ENCODE data around the gene LACTBL1. TPM values are rescaled to one million over a fixed set of nuclear protein-coding genes. Genes with fewer than 3 reads are reported as not detected.
"Not testable (repeated sequence)": the region's sequence is repeated elsewhere in the genome, so short reads cannot be mapped to it uniquely, and the experiment has no call there.

Gene LACTBL1
- total and polyA plus RNA-seq, 2 of the 8 experiments (the other 6 are each of a cell fraction or from before 2014, with no cell fraction given): not detected

DNA sequence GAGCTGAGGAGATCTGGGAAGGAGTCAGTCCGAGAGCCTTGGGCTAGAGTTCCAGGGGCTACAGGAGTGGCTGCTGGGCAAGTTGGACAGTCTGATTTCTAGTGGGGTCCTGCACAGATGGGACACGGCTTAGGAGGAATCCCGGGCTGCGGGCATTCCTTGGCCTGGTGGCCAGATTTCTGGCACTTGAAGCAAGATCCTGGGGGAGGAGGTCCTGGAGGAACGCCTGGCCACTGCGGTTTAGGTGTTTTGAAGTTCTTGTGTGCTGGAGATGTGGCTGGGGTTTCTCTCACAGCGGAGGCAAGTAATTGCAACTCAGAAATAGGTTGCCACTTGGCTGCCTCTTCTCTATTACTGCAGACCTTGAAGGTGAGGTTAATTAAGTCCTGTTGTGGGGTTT lies 29.6 kb upstream of the LACTBL1 start:
- H4K91ac ChIP-seq (replicated peaks; ENCODE audit: insufficient read length, low read length); H2BK5ac ChIP-seq (ENCODE audit: low read depth, low read length); H2BK12ac ChIP-seq (ENCODE audit: low read depth, low read length); H2AK5ac ChIP-seq (ENCODE audit: low read depth, low read length); H3K79me2 ChIP-seq (ENCODE audit: control insufficient read depth in 1 of 2, insufficient read depth in 2 of 2, low read length in 2 of 2); POLR2A ChIA-PET (ENCODE audit: partially characterized antibody); H3K27ac ChIP-seq (ENCODE audit: low read depth, low read length); H2BK15ac ChIP-seq (ENCODE audit: low read length); H3K4me3 ChIP-seq (ENCODE audit: extremely low read depth in 1 of 4, insufficient read depth in 2 of 4, low read depth in 3 of 4, low read length in 4 of 4); FAIRE-seq; H3K4ac ChIP-seq (replicated peaks; ENCODE audit: insufficient read length, low read depth, low read length); H3K9me3 ChIP-seq (ENCODE audit: insufficient read depth in 2 of 2, low read depth in 1 of 2, low read length in 1 of 2); H3K9ac ChIP-seq (replicated peaks in 1 of 4; ENCODE audit: extremely low read depth in 1 of 4, low read depth in 3 of 4, low read length in 3 of 4); H2BK20ac ChIP-seq (ENCODE audit: low read length); H4K5ac ChIP-seq (ENCODE audit: insufficient read length, low read depth, low read length); H3K27me3 ChIP-seq (replicated peaks in 1 of 4; ENCODE audit: control insufficient read depth in 3 of 4, extremely low read depth in 1 of 4, insufficient read depth in 3 of 4, low read length in 3 of 4); H3K4me1 ChIP-seq (replicated peaks in 1 of 4; ENCODE audit: control insufficient read depth in 3 of 4, insufficient read depth in 4 of 4, low read length in 3 of 4); H3K23me2 ChIP-seq (ENCODE audit: low read depth, low read length); H3K79me1 ChIP-seq (ENCODE audit: low read depth, low read length); H3K56ac ChIP-seq (replicated peaks; ENCODE audit: insufficient read length, low read depth, low read length); H3K23ac ChIP-seq (ENCODE audit: insufficient read length); H3K14ac ChIP-seq (ENCODE audit: insufficient read length); CTCF ChIA-PET (ENCODE audit: partially characterized antibody); H3K4me2 ChIP-seq (ENCODE audit: insufficient read depth in 1 of 2, low read depth in 2 of 2, low read length in 2 of 2); DNase-seq (ENCODE audit: low read depth in 1 of 2, low spot score in 2 of 2); H4K20me1 ChIP-seq (replicated peaks in 1 of 2; ENCODE audit: control insufficient read depth in 1 of 2, insufficient read depth in 2 of 2, low read length in 2 of 2); H3K36me3 ChIP-seq (ENCODE audit: control insufficient read depth in 2 of 4, insufficient read depth in 4 of 4, low read length in 3 of 4); H2AFZ ChIP-seq (ENCODE audit: low read length); H3K18ac ChIP-seq (ENCODE audit: extremely low read depth, low read length); H2BK120ac ChIP-seq (replicated peaks; ENCODE audit: low read depth, low read length); H4K8ac ChIP-seq (ENCODE audit: extremely low read depth, insufficient read depth, low read length): not testable (repeated sequence)
- WGBS, 2 experiments (ENCODE audit: extremely low coverage in 1 of 2, insufficient coverage in 1 of 2, insufficient read length in 1 of 2, insufficient replicate concordance in 2 of 2, low coverage in 1 of 2, low lambda C conversion rate in 2 of 2, missing lambda C conversion rate in 1 of 2): 97% methylated on average over 7 of the region's 7 CpGs; no CpG with 5 or more reads in 1 of the 2 experiments

- H3K4ac ChIP-seq (replicated peaks; ENCODE audit: insufficient read length, low read depth, low read length); H2BK12ac ChIP-seq (ENCODE audit: low read depth, low read length); CTCF ChIA-PET (ENCODE audit: partially characterized antibody); H3K14ac ChIP-seq (ENCODE audit: insufficient read length); H2BK5ac ChIP-seq (ENCODE audit: low read depth, low read length); FAIRE-seq; H3K4me2 ChIP-seq (ENCODE audit: insufficient read depth in 1 of 2, low read depth in 2 of 2, low read length in 2 of 2); H3K36me3 ChIP-seq (ENCODE audit: control insufficient read depth in 2 of 4, insufficient read depth in 4 of 4, low read length in 3 of 4); H3K27ac ChIP-seq (ENCODE audit: low read depth, low read length); H3K18ac ChIP-seq (ENCODE audit: extremely low read depth, low read length); H3K56ac ChIP-seq (replicated peaks; ENCODE audit: insufficient read length, low read depth, low read length); H3K4me3 ChIP-seq (ENCODE audit: extremely low read depth in 1 of 4, insufficient read depth in 2 of 4, low read depth in 3 of 4, low read length in 4 of 4); H3K79me2 ChIP-seq (ENCODE audit: control insufficient read depth in 1 of 2, insufficient read depth in 2 of 2, low read length in 2 of 2); H3K9me3 ChIP-seq (ENCODE audit: insufficient read depth in 2 of 2, low read depth in 1 of 2, low read length in 1 of 2); H2BK120ac ChIP-seq (replicated peaks; ENCODE audit: low read depth, low read length); H3K27me3 ChIP-seq (replicated peaks in 1 of 4; ENCODE audit: control insufficient read depth in 3 of 4, extremely low read depth in 1 of 4, insufficient read depth in 3 of 4, low read length in 3 of 4); H4K8ac ChIP-seq (ENCODE audit: extremely low read depth, insufficient read depth, low read length); H2BK15ac ChIP-seq (ENCODE audit: low read length); H2AFZ ChIP-seq (ENCODE audit: low read length); H3K23ac ChIP-seq (ENCODE audit: insufficient read length); H2AK5ac ChIP-seq (ENCODE audit: low read depth, low read length); H3K23me2 ChIP-seq (ENCODE audit: low read depth, low read length); H3K79me1 ChIP-seq (ENCODE audit: low read depth, low read length); H3K4me1 ChIP-seq (replicated peaks in 1 of 4; ENCODE audit: control insufficient read depth in 3 of 4, insufficient read depth in 4 of 4, low read length in 3 of 4); H3K9ac ChIP-seq (replicated peaks in 1 of 4; ENCODE audit: extremely low read depth in 1 of 4, low read depth in 3 of 4, low read length in 3 of 4); H4K20me1 ChIP-seq (replicated peaks in 1 of 2; ENCODE audit: control insufficient read depth in 1 of 2, insufficient read depth in 2 of 2, low read length in 2 of 2); H4K5ac ChIP-seq (ENCODE audit: insufficient read length, low read depth, low read length); POLR2A ChIA-PET (ENCODE audit: partially characterized antibody); DNase-seq (ENCODE audit: low read depth in 1 of 2, low spot score in 2 of 2); H4K91ac ChIP-seq (replicated peaks; ENCODE audit: insufficient read length, low read length); H2BK20ac ChIP-seq (ENCODE audit: low read length): not testable (repeated sequence)
- 98% methylated on average over 3 of the region's 3 CpGs; no CpG with 5 or more reads in 1 of the 2 experiments for WGBS, 2 experiments (ENCODE audit: extremely low coverage in 1 of 2, insufficient coverage in 1 of 2, insufficient read length in 1 of 2, insufficient replicate concordance in 2 of 2, low coverage in 1 of 2, low lambda C conversion rate in 2 of 2, missing lambda C conversion rate in 1 of 2)
These were observed 27.5 kb upstream of the LACTBL1 start for GRCh38 chr1:23000133-23000532.

All from H1 (cell line).